Measurements from ENCODE around the gene GGA2. TPM values are rescaled to one million over a fixed set of nuclear protein-coding genes. Genes with fewer than 3 reads are reported as not detected.

GGA2 gene
- total RNA-seq, 1 donor: 38.7 TPM

DNA sequence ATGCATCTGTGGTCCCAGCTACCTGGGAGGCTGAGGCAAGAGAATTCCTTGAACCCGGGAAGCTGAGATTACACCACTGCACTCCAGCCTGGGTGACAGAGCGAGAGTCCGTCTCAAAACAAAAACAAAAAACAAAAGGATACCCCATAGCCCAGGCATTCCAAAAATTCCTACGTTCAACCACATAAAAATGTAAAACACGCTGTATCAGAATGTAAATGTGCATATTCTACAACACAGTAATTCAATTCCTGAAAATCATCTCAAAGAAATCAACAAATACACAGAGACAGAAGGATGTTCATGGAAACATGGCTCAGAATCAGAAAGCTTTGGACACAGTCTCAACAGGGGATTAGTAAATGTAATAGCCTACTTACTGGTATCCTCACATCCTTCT lies 90.3 kb downstream of the GGA2 start:
- no peak for DNase-seq (ENCODE audit: low read depth)
- no peak overlapping the region for H3K4me3 ChIP-seq (ENCODE audit: low read depth, low read length)
- TF ChIP-seq, protein P1, sequence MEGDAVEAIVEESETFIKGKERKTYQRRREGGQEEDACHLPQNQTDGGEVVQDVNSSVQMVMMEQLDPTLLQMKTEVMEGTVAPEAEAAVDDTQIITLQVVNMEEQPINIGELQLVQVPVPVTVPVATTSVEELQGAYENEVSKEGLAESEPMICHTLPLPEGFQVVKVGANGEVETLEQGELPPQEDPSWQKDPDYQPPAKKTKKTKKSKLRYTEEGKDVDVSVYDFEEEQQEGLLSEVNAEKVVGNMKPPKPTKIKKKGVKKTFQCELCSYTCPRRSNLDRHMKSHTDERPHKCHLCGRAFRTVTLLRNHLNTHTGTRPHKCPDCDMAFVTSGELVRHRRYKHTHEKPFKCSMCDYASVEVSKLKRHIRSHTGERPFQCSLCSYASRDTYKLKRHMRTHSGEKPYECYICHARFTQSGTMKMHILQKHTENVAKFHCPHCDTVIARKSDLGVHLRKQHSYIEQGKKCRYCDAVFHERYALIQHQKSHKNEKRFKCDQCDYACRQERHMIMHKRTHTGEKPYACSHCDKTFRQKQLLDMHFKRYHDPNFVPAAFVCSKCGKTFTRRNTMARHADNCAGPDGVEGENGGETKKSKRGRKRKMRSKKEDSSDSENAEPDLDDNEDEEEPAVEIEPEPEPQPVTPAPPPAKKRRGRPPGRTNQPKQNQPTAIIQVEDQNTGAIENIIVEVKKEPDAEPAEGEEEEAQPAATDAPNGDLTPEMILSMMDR (IDR thresholded peaks at IDR 0.05; ENCODE audit: insufficient read depth, low read length): no peak

DNA sequence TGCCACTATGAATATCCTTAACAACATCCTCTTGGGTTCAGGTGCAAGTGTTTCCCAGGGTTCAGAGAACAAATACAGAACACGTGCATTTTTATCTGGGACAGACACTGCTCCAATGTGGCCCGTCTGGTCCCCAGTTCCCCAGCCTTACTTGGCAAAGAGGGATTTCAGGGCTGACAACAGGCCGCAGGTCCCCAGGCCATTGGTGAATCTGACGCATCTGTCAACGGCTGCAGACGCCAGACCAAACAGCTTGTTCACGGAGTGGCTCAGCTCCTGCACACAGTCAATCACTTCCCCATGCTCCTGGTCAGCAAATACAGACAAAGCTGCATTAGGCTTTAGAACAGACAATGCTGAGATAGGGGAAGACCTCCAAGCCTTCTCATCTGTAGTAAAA lies 93.5 kb downstream of the GGA2 start:
- no peak for DNase-seq (ENCODE audit: low read depth)
- TF ChIP-seq, protein P1 (IDR thresholded peaks at IDR 0.05; ENCODE audit: insufficient read depth, low read length): no peak
- no peak overlapping the region for H3K4me3 ChIP-seq (ENCODE audit: low read depth, low read length)

DNA sequence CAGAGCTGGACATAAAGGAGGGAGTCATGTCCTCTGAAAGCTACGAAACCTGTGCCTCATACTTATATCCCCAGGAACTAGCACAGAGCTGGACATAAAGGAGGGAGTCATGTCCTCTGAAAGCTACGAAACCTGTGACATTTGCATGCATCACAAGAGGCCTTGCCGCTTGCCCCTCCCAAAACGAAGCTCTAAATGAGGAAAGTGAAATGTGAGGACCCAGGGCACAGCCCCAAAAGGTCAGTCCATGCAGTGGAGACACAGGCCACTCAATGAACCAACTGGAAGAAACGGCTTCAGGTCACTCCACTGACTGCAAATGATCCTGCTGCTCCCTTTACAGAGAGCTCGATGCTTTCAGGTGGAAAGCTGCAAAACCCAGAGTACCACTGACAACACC lies 95.6 kb downstream of the GGA2 start:
- no peak for DNase-seq (ENCODE audit: low read depth)
- TF ChIP-seq, protein P1 (IDR thresholded peaks at IDR 0.05; ENCODE audit: insufficient read depth, low read length): no peak
- H3K4me3 ChIP-seq (ENCODE audit: low read depth, low read length): no peak overlapping the region

Small RNA genes lying within 50 kb of the gene (small RNA-seq; reads per million reads assigned to genes)
- gene RF00072: not detected

Other genes starting within 250 kb of the GGA2 start
- not detected in 2 replicates for gene SCNN1B, start 208.2 kb downstream of the GGA2 start, total RNA-seq (ENCODE audit: low replicate concordance)
- 10.2 and 18.9 TPM in 2 replicates for gene COG7, start 57.3 kb downstream of the GGA2 start, total RNA-seq (ENCODE audit: low replicate concordance)
- gene EARS2, start 46.9 kb upstream of the GGA2 start, total RNA-seq (ENCODE audit: low replicate concordance): 22.6 and 23.1 TPM in 2 replicates
- 74.6 and 89.1 TPM in 2 replicates for gene UBFD1, start 47.2 kb upstream of the GGA2 start, total RNA-seq (ENCODE audit: low replicate concordance)
- 71.5 and 125 TPM in 2 replicates for gene NDUFAB1, start 85.8 kb upstream of the GGA2 start, total RNA-seq (ENCODE audit: low replicate concordance)
- gene PALB2, start 130.8 kb upstream of the GGA2 start, total RNA-seq (ENCODE audit: low replicate concordance): 19.2 and 19.4 TPM in 2 replicates
- gene DCTN5, start 131.0 kb upstream of the GGA2 start, total RNA-seq (ENCODE audit: low replicate concordance): 22.5 and 54.8 TPM in 2 replicates
- gene PLK1, start 168.4 kb upstream of the GGA2 start, total RNA-seq (ENCODE audit: low replicate concordance): 6.2 and 16.8 TPM in 2 replicates
- not detected in 2 replicates for gene ERN2, start 202.7 kb upstream of the GGA2 start, total RNA-seq (ENCODE audit: low replicate concordance)
- not detected in 2 replicates for gene CHP2, start 244.5 kb upstream of the GGA2 start, total RNA-seq (ENCODE audit: low replicate concordance)

Data from fibroblast of the aortic adventitia (primary cell).